ENCODE data around the gene LGI4. TPM values are rescaled to one million over a fixed set of nuclear protein-coding genes. Genes with fewer than 3 reads are reported as not detected.

LGI4 gene
- total and polyA plus RNA-seq, 12 donors, result 0.17 to 22.4 (median 1.5) TPM

GRCh38 chr19:35125270-35125717 lies 9.6 kb downstream of the LGI4 start:
- no peaks in the 10 kb centered on the region for H3K9me3 ChIP-seq (replicated peaks in 1 of 3)
- intact Hi-C loops (cut with DNase I), result no loop called here
- no peaks in the 10 kb centered on the region for H3K36me3 ChIP-seq (replicated peaks in 1 of 2)
- peaks cover 0 to 17% of the 10 kb centered on the region in 2 donors for H3K4me1 ChIP-seq (replicated peaks in 1 of 2)
- H3K27ac ChIP-seq, result peak overlapping the region in 1 of 5 donors; percentile 3
- TF ChIP-seq CTCF (IDR thresholded peaks at IDR 0.05) (no peak), POLR2A (IDR thresholded peaks at IDR 0.05) (no peak)
- 87 to 92% (median 90%) methylated on average over 5 to 19 of the region's 19 CpGs for WGBS, 4 donors
- no peak for DNase-seq
- H3K27me3 ChIP-seq, result no peaks in the 10 kb centered on the region
- no peak overlapping the region for H3K4me3 ChIP-seq

DNA sequence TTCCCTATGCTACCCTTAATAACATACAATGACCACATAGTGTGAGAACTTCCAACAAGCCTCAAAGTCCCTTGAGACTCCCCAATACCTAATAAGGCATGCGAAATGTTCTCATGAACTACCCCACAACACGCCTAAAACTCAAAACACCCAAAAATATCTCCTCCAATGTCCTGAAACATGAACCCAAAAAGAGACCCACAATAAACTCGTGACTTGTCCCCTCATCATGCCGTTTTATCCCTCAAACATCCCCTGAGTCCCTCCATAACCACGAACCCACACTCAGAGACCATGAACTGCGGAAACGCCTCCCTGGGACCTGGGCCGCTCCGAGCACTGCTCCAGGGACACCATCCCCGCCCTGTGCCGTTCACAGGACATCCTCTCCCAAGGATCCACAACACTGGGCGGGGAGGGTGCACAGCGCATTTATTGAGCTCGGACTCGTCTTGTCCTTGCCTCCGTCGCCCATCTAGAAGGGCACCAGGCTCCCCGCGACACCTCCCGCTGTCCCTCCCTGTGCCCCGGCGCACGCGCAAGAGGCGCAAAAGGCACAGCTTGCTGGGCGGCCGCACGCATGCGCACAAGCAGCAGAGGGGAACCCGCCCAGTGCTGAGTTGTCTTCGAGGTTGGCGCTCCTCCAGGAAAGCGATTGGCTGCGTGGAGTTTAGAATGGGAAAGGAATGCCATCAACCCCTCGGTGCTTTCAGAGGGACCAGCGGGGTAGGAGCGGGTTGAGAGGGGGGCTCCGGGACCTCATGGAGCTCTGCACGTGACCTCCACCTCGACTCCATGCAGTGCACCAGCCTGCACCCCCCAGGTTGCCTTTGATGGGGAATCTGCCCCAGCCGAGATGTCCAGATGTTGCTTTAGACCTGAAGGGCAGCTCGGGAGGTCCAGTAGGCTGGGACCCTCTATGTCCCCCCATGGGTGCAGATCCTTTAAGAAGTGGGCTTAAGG lies 10.5 kb downstream of the LGI4 start:
- Histone ChIP-seq H3K36me3 (replicated peaks in 1 of 2) (no peaks in the 10 kb centered on the region), H3K27ac (peak overlapping the region in 4 of 5 donors; percentile 18 to 74 (median 56)), H3K4me1 (replicated peaks in 1 of 2) (peaks cover 0 to 25% of the 10 kb centered on the region in 2 donors), H3K9me3 (replicated peaks in 1 of 3) (no peaks in the 10 kb centered on the region), H3K4me3 (peak overlapping the region in 2 of 4 donors; percentile 35 to 60), H3K27me3 (no peaks in the 10 kb centered on the region)
- 7 to 18% (median 11%) methylated on average over 13 to 42 of the region's 42 CpGs for WGBS, 4 donors
- peak; percentile 95 to 96 (median 95) for DNase-seq
- intact Hi-C loops (cut with DNase I), result no loop called here
- TF ChIP-seq POLR2A (IDR thresholded peaks at IDR 0.05) (peak; percentile 53 to 57), CTCF (IDR thresholded peaks at IDR 0.05) (no peak)

- no peak overlapping the region for H3K4me3 ChIP-seq
- peaks cover 0 to 30% of the 10 kb centered on the region in 2 donors for H3K4me1 ChIP-seq (replicated peaks in 1 of 2)
- H3K27ac ChIP-seq, result peak overlapping the region in 2 of 5 donors; percentile 67 to 74
- H3K27me3 ChIP-seq, result no peaks in the 10 kb centered on the region
- no peak for TF ChIP-seq POLR2A (IDR thresholded peaks at IDR 0.05)
- no peak for TF ChIP-seq CTCF (IDR thresholded peaks at IDR 0.05)
- no peaks in the 10 kb centered on the region for H3K36me3 ChIP-seq (replicated peaks in 1 of 2)
- H3K9me3 ChIP-seq (replicated peaks in 1 of 3), result no peaks in the 10 kb centered on the region
- WGBS, 4 donors, result 70 to 87% (median 81%) methylated on average over 4 to 5 of the region's 5 CpGs
- intact Hi-C loops (cut with DNase I), result no loop called here
- DNase-seq, result peak in 1 of 7 donors; percentile 41
Observed at GRCh38 chr19:35123573-35123972, 11.3 kb downstream of the LGI4 start.

GRCh38 chr19:35122687-35123551 lies 11.9 kb downstream of the LGI4 start:
- Histone ChIP-seq H3K4me1 (replicated peaks in 1 of 2) (peaks cover 0 to 30% of the 10 kb centered on the region in 2 donors), H3K4me3 (no peak overlapping the region), H3K9me3 (replicated peaks in 1 of 3) (no peaks in the 10 kb centered on the region), H3K27me3 (no peaks in the 10 kb centered on the region), H3K27ac (peak overlapping the region in 1 of 5 donors; percentile 74), H3K36me3 (replicated peaks in 1 of 2) (no peaks in the 10 kb centered on the region)
- TF ChIP-seq CTCF (IDR thresholded peaks at IDR 0.05) (no peak), POLR2A (IDR thresholded peaks at IDR 0.05) (no peak)
- DNase-seq, result no peak
- WGBS, 4 donors, result 81 to 95% (median 89%) methylated on average over 17 to 19 of the region's 19 CpGs
- intact Hi-C loops (cut with DNase I), result no loop called here
